ENCODE data around the gene NEK10.

GRCh38 chr3:27333843-27334242 lies 35.3 kb downstream of the NEK10 start:
- TF ChIP-seq POLR2A (IDR thresholded peaks at IDR 0.05; ENCODE audit: low read depth, low read length) = no peak
- TF ChIP-seq JUN (IDR thresholded peaks at IDR 0.05; ENCODE audit: borderline replicate concordance, insufficient read depth, insufficient read length, low read depth) = no peak
- no peak for TF ChIP-seq POLR2AphosphoS5 (IDR thresholded peaks at IDR 0.05; ENCODE audit: insufficient read depth, low read depth, low read length)
- TF ChIP-seq, protein P1, sequence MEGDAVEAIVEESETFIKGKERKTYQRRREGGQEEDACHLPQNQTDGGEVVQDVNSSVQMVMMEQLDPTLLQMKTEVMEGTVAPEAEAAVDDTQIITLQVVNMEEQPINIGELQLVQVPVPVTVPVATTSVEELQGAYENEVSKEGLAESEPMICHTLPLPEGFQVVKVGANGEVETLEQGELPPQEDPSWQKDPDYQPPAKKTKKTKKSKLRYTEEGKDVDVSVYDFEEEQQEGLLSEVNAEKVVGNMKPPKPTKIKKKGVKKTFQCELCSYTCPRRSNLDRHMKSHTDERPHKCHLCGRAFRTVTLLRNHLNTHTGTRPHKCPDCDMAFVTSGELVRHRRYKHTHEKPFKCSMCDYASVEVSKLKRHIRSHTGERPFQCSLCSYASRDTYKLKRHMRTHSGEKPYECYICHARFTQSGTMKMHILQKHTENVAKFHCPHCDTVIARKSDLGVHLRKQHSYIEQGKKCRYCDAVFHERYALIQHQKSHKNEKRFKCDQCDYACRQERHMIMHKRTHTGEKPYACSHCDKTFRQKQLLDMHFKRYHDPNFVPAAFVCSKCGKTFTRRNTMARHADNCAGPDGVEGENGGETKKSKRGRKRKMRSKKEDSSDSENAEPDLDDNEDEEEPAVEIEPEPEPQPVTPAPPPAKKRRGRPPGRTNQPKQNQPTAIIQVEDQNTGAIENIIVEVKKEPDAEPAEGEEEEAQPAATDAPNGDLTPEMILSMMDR (IDR thresholded peaks at IDR 0.05; ENCODE audit: extremely low read depth in 1 of 2, insufficient read depth in 1 of 2, low read depth in 1 of 2, low read length in 2 of 2) = no peak
- TF ChIP-seq GATA2 (IDR thresholded peaks at IDR 0.05; ENCODE audit: insufficient read depth, insufficient read length, low read depth, low read length) = no peak
- TF ChIP-seq, protein P2, sequence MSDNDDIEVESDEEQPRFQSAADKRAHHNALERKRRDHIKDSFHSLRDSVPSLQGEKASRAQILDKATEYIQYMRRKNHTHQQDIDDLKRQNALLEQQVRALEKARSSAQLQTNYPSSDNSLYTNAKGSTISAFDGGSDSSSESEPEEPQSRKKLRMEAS (IDR thresholded peaks at IDR 0.05; ENCODE audit: insufficient read depth, insufficient read length) = no peak
- TF ChIP-seq EZH2 (IDR thresholded peaks at IDR 0.05; ENCODE audit: borderline replicate concordance, low read depth, low read length, severe bottlenecking) = no peak
